ENCODE measurements around the gene ASPSCR1.

ASPSCR1 gene

GRCh38 chr17:81977211-81977808 lies at the start of gene ASPSCR1:
Gene ASPSCR1, plus strand, starts transcription at chr17:81977629. Its CDS starts 18 bp downstream, at chr17:81977647.
- peak; percentile 89 for DNase-seq

DNA sequence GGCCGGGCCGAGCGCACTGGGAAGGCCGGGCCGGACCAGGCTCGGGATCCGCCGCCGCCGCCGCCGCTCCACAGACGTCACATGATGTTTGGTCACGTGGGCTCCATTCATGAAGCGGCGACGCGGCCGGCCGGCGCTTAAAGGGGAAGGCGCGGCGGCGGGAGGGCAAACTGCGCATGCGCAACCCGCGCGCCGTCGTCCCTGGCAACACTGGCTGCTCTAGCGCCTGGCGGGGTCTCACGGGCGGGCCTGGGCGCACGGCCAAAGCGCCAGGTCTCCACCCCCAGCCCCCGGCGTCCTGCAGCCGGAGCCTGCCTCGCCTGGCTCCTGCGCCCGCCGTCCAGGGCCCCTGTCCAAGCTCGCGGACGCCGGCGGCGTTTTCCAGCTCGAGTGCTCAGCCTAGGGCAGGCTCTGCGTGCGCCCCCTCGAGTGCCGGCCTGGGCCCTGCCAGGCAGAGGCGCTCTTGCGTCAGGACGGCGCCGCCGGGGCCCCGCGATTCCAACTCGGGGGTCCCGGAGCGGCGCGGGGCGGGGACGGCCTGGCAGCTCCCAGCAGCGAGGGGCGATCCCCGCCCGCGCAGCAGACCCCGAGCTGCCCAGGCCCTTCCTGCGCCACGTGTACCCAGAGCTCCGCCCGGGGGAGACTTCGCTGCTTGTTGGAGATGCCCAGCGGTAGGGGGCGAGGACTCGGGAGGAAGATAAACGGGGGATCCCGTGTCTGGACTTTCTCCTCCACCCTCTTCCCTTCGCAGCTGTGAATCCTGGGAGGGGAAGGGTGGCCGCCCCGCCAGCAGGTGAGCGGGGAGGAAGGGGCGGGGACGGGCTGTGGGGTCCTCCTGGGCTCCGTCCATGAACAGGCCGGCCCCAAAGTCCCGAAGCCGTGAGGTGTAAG lies 49.5 kb upstream of the ASPSCR1 start, which contains the start of gene MAFG:
MAFG (minus strand) TSS at position 83 of the 891 bp plus-strand sequence. CDS start 4,550 bp downstream, outside the sequence.
- DNase-seq = peak; percentile 90

DNA sequence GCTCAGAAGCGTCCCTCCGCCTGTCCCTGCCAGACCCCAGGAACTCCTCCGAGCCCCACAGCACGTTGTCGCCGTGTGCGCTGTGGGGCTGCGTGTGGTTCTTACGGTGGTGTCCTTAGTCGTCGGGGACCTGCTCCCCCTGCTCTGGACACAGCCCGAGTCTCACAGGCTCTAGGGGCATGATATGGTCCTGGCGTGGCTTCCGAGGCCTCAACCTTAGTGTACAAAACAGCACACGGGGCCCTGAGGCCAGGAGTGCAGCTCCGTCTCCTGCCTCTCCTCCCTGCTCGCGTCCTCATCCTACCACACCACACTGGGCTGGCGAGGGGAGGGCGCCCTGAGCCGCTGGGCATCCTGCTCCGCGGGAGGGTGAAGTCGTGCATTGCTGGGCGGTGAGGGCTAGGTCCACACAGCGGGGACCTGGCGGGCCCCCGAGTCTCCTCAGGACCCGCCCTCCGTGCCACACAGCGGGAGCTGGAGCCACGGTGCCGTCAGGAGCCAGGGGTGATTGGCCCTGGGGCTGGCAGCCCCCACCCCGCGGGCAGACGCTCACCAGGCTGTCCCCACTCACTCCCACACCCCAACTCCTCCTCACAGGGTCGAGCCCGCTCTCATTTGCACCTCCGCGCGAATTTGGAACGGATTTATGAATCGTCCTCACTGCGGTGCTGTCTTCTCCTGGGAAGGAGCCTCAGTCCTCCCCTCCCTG lies 48.7 kb upstream of the ASPSCR1 start:
- DNase-seq = no peak

DNA sequence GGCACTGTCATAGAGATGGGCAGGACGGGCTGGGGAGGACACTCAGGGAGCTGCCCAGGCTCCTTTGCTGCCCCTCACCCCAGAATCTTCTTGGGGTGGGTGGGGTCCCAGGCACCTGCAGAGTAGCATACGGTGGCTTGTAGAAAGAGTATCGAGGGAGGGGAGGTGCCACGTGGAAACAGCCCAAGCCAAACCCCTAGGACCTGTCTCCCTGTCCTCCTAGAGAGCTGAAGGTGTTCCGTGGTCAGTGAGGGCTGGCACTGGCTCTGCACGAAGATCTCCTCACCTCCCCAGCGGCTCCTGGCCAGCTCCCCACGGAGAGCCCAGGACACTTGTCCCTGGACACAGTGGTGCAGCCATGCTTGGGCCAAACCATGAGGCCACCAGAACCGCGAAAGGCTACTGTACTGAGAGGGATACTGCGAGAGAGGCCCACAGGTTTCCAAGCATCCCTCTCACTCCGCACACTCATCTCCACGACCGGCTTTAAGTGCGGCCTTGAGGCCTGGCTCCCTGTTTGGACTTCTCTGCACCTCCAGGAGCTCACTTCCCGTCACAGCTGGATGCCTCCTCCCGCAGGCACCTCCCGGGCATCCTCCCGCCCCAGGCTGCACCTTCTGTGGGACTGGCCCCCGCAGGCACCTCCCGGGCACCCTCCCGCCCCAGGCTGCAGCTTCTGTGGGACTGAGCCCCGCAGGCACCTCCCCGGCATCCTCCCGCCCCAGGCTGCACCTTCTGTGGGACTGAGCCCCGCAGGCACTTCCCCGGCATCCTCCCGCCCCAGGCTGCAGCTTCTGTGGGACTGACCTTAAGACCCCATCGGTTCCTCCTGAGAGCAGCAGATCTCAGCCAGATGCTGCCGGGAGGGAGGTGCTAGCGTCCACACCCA lies 47.9 kb upstream of the ASPSCR1 start:
- no peak for DNase-seq

- no peak for DNase-seq
Observed at GRCh38 chr17:81930142-81931125, 47.0 kb upstream of the ASPSCR1 start.

DNA sequence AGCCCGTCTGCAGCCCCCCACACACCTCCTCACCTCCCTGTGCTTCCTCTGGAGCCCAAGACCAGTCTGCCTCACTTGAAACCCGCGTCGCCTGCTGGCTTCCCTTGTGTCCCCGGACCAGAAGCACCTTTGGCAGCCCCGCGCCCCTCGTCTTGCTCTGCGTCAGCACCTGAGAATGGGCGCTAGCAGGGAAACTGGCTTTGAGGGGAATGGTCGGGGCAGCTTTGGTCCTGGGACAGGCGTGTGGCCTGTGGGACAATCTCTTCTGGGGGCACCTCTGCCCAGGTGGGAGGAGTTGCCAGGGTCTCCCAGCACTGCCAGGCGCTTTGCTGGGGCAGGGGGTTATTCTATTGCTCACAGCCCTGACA lies 46.3 kb upstream of the ASPSCR1 start:
- DNase-seq = no peak

- DNase-seq = no peak
Observed at GRCh38 chr17:81931557-81932332, 45.7 kb upstream of the ASPSCR1 start.

DNA sequence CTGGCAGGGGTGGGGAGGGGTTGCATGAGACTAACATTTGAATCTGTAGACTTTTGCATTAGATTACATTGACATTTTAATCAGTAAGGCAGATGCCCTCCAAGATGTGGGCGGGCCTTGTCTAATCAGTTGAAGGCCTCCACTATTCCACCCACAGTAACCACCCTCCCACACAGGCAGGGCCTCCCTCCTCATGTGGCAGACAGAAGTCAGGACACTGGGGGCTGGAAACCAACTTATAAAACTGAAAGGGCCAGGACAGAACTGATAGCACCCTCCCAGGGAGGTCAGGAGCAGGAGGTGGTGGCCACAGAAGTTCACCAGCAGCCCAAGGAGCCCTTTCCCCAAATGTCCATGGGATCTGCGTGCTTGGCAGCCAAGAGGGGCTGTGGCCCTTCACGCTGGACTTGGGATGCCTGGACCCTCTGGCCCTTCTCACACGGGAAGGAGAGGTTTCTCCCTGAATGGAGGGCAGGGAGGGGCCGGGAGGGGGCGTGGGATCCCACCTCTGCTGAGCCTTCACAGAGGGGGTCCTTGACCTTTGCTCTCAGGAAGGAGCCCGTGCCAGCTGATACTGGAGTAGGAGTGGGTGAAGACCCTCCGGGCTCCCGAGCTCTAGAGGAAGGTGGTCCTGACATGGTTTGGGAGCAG lies 45.0 kb upstream of the ASPSCR1 start:
- no peak for DNase-seq

GRCh38 chr17:81933178-81933699 lies 44.2 kb upstream of the ASPSCR1 start:
- DNase-seq = no peak

DNA sequence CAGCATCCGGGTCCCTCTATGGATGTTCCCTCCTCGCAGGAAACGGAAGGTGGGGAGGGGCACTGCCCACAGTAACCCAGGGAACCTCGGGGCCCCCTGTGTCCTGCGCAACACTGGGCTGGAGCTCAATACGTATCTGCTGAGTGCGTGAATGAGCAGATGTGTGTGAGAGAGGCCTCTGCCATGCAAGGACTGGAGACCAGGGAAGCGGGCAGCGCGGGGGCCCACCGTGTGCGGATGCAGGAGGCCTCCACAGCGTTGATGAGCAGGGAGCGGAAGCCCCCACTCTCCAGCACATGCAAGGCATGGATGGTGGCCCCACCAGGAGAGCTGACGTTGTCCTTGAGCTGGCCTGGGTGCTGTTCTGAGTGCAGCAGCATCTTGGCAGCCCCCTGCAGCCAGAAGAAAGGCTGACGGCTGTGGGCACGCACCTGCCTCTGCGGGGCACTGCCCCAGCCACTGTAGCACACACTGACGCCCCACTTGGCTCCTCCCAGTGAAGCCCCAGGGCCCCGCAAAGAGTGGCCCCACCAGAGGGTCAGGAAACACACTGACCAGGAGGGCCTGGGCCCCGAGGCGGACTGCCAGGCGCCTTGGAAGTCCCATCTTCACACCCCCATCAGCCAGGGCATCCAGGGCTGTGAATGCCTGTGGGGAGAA lies 43.2 kb upstream of the ASPSCR1 start:
- no peak for DNase-seq

DNA sequence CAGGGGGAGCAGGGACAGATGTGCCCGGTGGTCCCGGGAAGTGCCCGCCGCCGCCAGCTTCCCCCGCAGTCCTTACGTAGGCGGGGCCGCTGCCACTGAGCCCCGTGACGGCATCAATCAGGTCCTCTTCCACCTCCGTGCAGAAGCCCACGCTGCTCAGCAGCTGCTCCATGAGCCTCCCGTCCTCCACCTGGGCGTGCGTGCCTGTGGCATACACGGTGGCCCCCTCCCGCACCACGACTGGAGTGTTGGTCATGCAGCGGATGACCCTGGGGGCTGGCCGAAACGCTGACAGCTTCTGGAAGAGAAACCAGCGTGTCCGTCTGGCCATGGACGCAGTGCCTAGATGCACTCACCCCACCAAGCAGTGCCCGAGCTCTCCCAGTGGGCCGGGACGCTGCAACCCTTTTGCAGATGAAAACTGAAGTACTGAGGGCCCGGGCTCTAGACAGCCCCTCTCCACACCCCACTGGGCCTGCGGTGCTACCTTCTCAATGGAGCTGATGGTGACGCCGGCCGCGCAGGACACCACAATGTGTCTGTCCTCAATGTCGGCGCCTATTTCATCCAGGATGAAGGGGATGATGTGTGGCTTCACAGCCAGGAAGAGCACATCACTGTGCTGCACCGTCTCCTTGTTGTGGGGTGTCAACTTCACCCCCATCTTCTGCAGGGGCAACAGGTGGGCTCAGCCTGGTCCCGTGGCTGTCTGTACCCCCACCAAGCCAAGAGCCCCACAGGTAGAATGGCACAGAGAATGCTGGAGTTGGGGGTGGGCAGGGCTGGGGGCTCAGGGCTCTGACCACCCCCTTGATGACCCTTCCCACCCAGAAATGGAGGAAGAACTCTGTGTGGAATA lies 42.4 kb upstream of the ASPSCR1 start:
- DNase-seq = no peak

- no peak for DNase-seq
Observed at GRCh38 chr17:81935709-81936084, 41.7 kb upstream of the ASPSCR1 start.

DNA sequence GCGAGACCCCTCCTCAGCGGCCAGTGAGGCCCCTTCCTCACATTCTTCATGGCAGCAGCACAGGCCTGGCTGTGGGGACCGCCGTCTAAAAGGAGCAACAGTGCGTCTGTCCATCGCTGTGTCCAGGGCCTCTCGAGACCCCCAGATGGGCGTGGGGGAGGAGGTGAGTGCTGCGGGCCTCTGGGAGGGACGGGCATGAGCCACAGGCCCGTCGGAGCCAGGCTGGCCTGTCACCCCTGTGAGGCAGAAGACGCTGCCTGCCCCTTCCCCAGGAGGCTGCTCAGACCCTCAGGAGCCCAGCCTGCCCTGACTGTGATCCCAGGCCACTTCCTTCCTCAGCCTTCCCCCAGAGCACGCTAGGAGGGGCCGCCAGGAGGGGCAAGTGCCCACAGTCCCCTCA lies 38.2 kb upstream of the ASPSCR1 start:
- no peak for DNase-seq

DNA sequence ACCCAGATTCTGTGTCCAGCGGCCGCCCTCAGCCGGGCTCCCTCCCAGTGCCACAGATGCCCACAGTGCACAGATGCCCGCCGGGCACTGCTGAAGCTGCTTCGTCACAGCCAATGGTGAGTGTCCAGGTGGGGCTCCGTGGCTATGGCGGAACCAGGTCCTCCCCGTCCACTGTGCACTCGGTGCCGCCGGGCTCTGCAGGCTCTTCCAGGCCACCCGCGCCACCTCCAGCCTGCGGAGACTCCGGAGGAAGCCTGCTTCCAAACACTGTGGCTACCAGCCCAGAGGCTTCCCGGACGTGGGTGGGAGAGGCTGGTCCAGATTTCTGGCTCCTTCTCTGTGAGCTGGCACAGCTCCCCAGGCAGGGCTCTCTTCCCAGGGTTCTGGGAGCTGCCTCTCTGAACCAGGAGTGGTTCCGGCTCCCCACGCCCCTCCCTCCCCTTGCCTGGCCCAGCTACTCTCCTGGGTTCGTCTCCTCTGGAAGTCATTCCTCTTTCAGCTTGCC lies 37.5 kb upstream of the ASPSCR1 start:
- no peak for DNase-seq

- DNase-seq = no peak
Observed at GRCh38 chr17:81940538-81941483, 36.6 kb upstream of the ASPSCR1 start.

DNA sequence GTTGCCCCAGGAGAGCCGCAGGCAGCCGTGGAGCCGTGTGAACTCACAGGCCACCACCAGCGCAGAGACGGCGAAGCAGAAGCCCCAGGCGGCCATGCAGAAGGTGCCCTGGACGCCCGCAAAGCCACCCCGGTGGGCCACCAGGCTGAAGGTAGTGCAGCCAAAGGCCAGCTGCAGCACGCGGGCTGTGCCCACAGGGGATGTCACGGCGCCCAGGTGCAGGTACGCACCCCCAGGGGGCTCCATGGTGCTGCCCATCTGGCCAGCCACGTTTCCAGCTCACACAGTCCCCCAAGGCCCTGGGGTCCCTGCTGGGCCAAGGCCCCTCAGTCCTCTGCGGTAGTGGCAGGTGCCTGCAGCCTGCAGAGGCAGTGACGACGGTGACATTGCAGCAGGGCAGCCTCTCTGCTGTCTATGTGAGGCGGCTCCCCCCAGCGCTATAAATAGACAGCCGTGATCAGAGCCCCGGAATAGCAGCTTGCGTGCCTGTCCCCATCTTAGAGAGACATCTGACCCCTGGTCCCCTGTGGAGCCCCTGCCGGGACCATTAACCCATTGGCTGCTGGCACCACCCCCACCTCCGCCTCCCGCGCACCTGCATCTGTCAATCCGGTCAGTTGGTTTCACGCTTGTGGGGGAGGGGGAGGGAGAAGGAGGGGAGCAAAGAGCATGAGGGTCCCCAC lies 35.8 kb upstream of the ASPSCR1 start:
- no peak for DNase-seq

Measured in CD4-positive, alpha-beta T cell treated with Interferon gamma for 1 hour (primary cell).